IPS-20b (cell line): ENCODE data around the gene CFAP43.

Experiments used
- H3K27ac ChIP-seq: one replicate; pipeline ENCODE4 v1.5.1; 2013; ENCODE audit warnings: low read length
- H3K27me3 ChIP-seq: 2 replicates; pipeline ENCODE4 v1.6.1; 2013; ENCODE audit warnings: mild to moderate bottlenecking, low read length, inconsistent platforms; ENCODE audit not compliant: insufficient read depth
- H3K36me3 ChIP-seq: 2 replicates; pipeline ENCODE4 v1.6.1; 2013; ENCODE audit warnings: low read depth, mild to moderate bottlenecking, inconsistent platforms, low read length, moderate library complexity; ENCODE audit not compliant: insufficient read depth
- H3K4me1 ChIP-seq: 2 replicates; pipeline ENCODE4 v1.6.1; 2013; ENCODE audit warnings: mild to moderate bottlenecking, control low read depth, inconsistent platforms, low read length, moderate library complexity; ENCODE audit not compliant: insufficient read depth
- H3K4me3 ChIP-seq: 2 replicates; pipeline ENCODE4 v1.5.1; 2013; ENCODE audit warnings: mild to moderate bottlenecking, low read length, inconsistent platforms
- H3K9ac ChIP-seq: 2 replicates; pipeline ENCODE4 v1.6.1; 2013; ENCODE audit warnings: low read depth, mild to moderate bottlenecking, inconsistent platforms, low read length, moderate library complexity
- H3K9me3 ChIP-seq: 2 replicates; pipeline ENCODE4 v1.6.1; 2013; ENCODE audit warnings: mild to moderate bottlenecking, low read depth, low read length, inconsistent platforms; ENCODE audit not compliant: insufficient read depth

Gene CFAP43

GRCh38 chr10:104240078-104240477, 7.9 kb upstream of the CFAP43 start:
- no peak overlapping the region for H3K4me3 ChIP-seq

GRCh38 chr10:104235801-104236200, 3.6 kb upstream of the CFAP43 start:
- Histone ChIP-seq H3K27ac (no peak overlapping the region), H3K36me3 (no peaks in the 10 kb centered on the region), H3K4me3 (no peak overlapping the region), H3K27me3 (peaks cover 10% of the 10 kb centered on the region; the same call in 1 of the 2 replicates), H3K9ac (no peak overlapping the region), H3K9me3 (peaks cover 22% of the 10 kb centered on the region), H3K4me1 (no peaks in the 10 kb centered on the region)

More at GRCh38 chr10:104240078-104240477, 7.9 kb upstream of the CFAP43 start:
- H3K9me3 ChIP-seq = peaks cover 7% of the 10 kb centered on the region; the same call in 1 of the 2 replicates
- H3K36me3 ChIP-seq = no peaks in the 10 kb centered on the region
- H3K4me1 ChIP-seq = no peaks in the 10 kb centered on the region
- H3K27me3 ChIP-seq = no peaks in the 10 kb centered on the region
- H3K9ac ChIP-seq = no peak overlapping the region
- no peak overlapping the region for H3K27ac ChIP-seq

GRCh38 chr10:104234934-104235333, 2.8 kb upstream of the CFAP43 start:
- H3K9ac ChIP-seq = no peak overlapping the region
- H3K4me3 ChIP-seq = no peak overlapping the region
- no peak overlapping the region for H3K27ac ChIP-seq
- H3K36me3 ChIP-seq = no peaks in the 10 kb centered on the region
- peaks cover 12% of the 10 kb centered on the region; the same call in 1 of the 2 replicates for H3K27me3 ChIP-seq
- H3K4me1 ChIP-seq = no peaks in the 10 kb centered on the region
- H3K9me3 ChIP-seq = peaks cover 22% of the 10 kb centered on the region

GRCh38 chr10:104233817-104234216, 1.7 kb upstream of the CFAP43 start:
- Histone ChIP-seq H3K9ac (no peak overlapping the region), H3K27ac (no peak overlapping the region), H3K4me1 (no peaks in the 10 kb centered on the region), H3K36me3 (no peaks in the 10 kb centered on the region), H3K9me3 (peaks cover 22% of the 10 kb centered on the region), H3K4me3 (no peak overlapping the region), H3K27me3 (peaks cover 12% of the 10 kb centered on the region; the same call in 1 of the 2 replicates)

- Histone ChIP-seq H3K9me3 (peaks cover 22% of the 10 kb centered on the region), H3K9ac (peak overlapping the region; percentile 81; the same call in 1 of the 2 replicates), H3K27ac (no peak overlapping the region), H3K4me3 (peak overlapping the region; percentile 91), H3K36me3 (no peaks in the 10 kb centered on the region), H3K27me3 (peaks cover 12% of the 10 kb centered on the region; the same call in 1 of the 2 replicates), H3K4me1 (no peaks in the 10 kb centered on the region)
These were observed 494 bp upstream of the CFAP43 start for GRCh38 chr10:104232613-104233102.

- H3K36me3 ChIP-seq = no peaks in the 10 kb centered on the region
These were observed 1.7 kb downstream of the CFAP43 start for GRCh38 chr10:104230490-104230889.

GRCh38 chr10:104223304-104223703, 8.9 kb downstream of the CFAP43 start:
- Histone ChIP-seq H3K9me3 (no peaks in the 10 kb centered on the region), H3K27ac (no peak overlapping the region), H3K9ac (no peak overlapping the region), H3K36me3 (no peaks in the 10 kb centered on the region), H3K4me1 (no peaks in the 10 kb centered on the region), H3K4me3 (no peak overlapping the region), H3K27me3 (no peaks in the 10 kb centered on the region)

More at GRCh38 chr10:104230490-104230889, 1.7 kb downstream of the CFAP43 start:
- no peak overlapping the region for H3K27ac ChIP-seq
- no peak overlapping the region for H3K4me3 ChIP-seq
- peaks cover 12% of the 10 kb centered on the region; the same call in 1 of the 2 replicates for H3K27me3 ChIP-seq
- H3K9me3 ChIP-seq = peaks cover 18% of the 10 kb centered on the region
- no peak overlapping the region for H3K9ac ChIP-seq
- no peaks in the 10 kb centered on the region for H3K4me1 ChIP-seq

GRCh38 chr10:104220522-104220921, 11.6 kb downstream of the CFAP43 start:
- H3K9me3 ChIP-seq = no peaks in the 10 kb centered on the region
- no peaks in the 10 kb centered on the region for H3K27me3 ChIP-seq
- no peaks in the 10 kb centered on the region for H3K4me1 ChIP-seq
- no peak overlapping the region for H3K9ac ChIP-seq
- no peaks in the 10 kb centered on the region for H3K36me3 ChIP-seq
- no peak overlapping the region for H3K4me3 ChIP-seq
- H3K27ac ChIP-seq = no peak overlapping the region

- Histone ChIP-seq H3K27ac (no peak overlapping the region), H3K36me3 (no peaks in the 10 kb centered on the region), H3K9me3 (no peaks in the 10 kb centered on the region), H3K4me3 (no peak overlapping the region), H3K4me1 (no peaks in the 10 kb centered on the region), H3K27me3 (no peaks in the 10 kb centered on the region), H3K9ac (no peak overlapping the region)
These were observed 13.4 kb downstream of the CFAP43 start for GRCh38 chr10:104218751-104219150.

GRCh38 chr10:104216631-104217030, 15.5 kb downstream of the CFAP43 start:
- Histone ChIP-seq H3K27ac (no peak overlapping the region), H3K36me3 (no peaks in the 10 kb centered on the region), H3K9me3 (no peaks in the 10 kb centered on the region), H3K9ac (no peak overlapping the region), H3K4me3 (no peak overlapping the region), H3K4me1 (no peaks in the 10 kb centered on the region), H3K27me3 (no peaks in the 10 kb centered on the region)

GRCh38 chr10:104209575-104210198, 22.5 kb downstream of the CFAP43 start:
- Histone ChIP-seq H3K4me3 (no peak overlapping the region), H3K9me3 (no peaks in the 10 kb centered on the region)

GRCh38 chr10:104208730-104209129, 23.4 kb downstream of the CFAP43 start:
- no peaks in the 10 kb centered on the region for H3K9me3 ChIP-seq
- H3K4me1 ChIP-seq = no peaks in the 10 kb centered on the region
- H3K9ac ChIP-seq = no peak overlapping the region
- no peaks in the 10 kb centered on the region for H3K36me3 ChIP-seq
- no peak overlapping the region for H3K27ac ChIP-seq
- H3K4me3 ChIP-seq = no peak overlapping the region
- H3K27me3 ChIP-seq = no peaks in the 10 kb centered on the region

More at GRCh38 chr10:104209575-104210198, 22.5 kb downstream of the CFAP43 start:
- Histone ChIP-seq H3K27me3 (no peaks in the 10 kb centered on the region), H3K27ac (no peak overlapping the region), H3K4me1 (no peaks in the 10 kb centered on the region), H3K9ac (no peak overlapping the region), H3K36me3 (no peaks in the 10 kb centered on the region)
